ENCODE data around the gene NMT1. TPM values are rescaled to one million over a fixed set of nuclear protein-coding genes. Genes with fewer than 3 reads are reported as not detected.

NMT1 gene
- total RNA-seq, 1 experiment from 2014 or later: 173 TPM

GRCh38 chr17:45128331-45128730, 67.2 kb downstream of the NMT1 start:
- H3K27me3 ChIP-seq (replicated peaks; ENCODE audit: control insufficient read depth, insufficient read depth, low read length): no peaks in the 10 kb centered on the region
- no peaks in the 10 kb centered on the region; the same call in 1 of the 2 replicates for H3K36me3 ChIP-seq (ENCODE audit: control insufficient read depth, insufficient read depth, low read length)
- DNase-seq: no peak
- Mint-ChIP-seq H3K4me1 (ENCODE audit: low read depth, unreplicated experiment) (peaks cover 37% of the 10 kb centered on the region), H3K4me3 (ENCODE audit: unreplicated experiment) (peak overlapping the region; percentile 23), H3K9me3 (ENCODE audit: unreplicated experiment) (no peaks in the 10 kb centered on the region), H3K36me3 (ENCODE audit: insufficient read depth, unreplicated experiment) (peaks cover 48% of the 10 kb centered on the region), H3K27me3 (ENCODE audit: insufficient read depth, unreplicated experiment) (no peaks in the 10 kb centered on the region), H3K27ac (ENCODE audit: unreplicated experiment) (peak overlapping the region; percentile 97)
- BruUV-seq (replicated peaks): no TSS peak
- intact Hi-C loops (cut with micrococcal nuclease; ENCODE audit: unreplicated experiment): no loop called here
- no peak for TF ChIP-seq CTCF (IDR thresholded peaks at IDR 0.05; ENCODE audit: insufficient read depth in 1 of 2, low read depth in 1 of 2, low read length in 1 of 2, severe bottlenecking in 1 of 2, unreplicated experiment in 1 of 2)
- CTCF ChIA-PET: interaction anchor here (0.5 to 1.7 kb wide), 2 partner anchors 67 to 361 kb away, joined by 3 to 4 read pairs; partner anchors contain the start of gene NMT1
- H3K9me3 ChIP-seq: no peaks in the 10 kb centered on the region
- POLR2A ChIA-PET: interaction anchor here (1.4 kb wide), 1 partner anchor 20 kb away, joined by 3 read pairs; the partner anchor contains the start of gene HEXIM1
- no peak overlapping the region for H3K4me3 ChIP-seq (ENCODE audit: low read depth, low read length)
- H3K4me1 ChIP-seq: peaks cover 63% of the 10 kb centered on the region

- H3K4me3 ChIP-seq (ENCODE audit: low read depth, low read length): no peak overlapping the region
- DNase-seq: no peak
- no peaks in the 10 kb centered on the region for H3K27me3 ChIP-seq (replicated peaks; ENCODE audit: control insufficient read depth, insufficient read depth, low read length)
- H3K27me3 Mint-ChIP-seq (ENCODE audit: insufficient read depth, unreplicated experiment): no peaks in the 10 kb centered on the region
- TF ChIP-seq CTCF (IDR thresholded peaks at IDR 0.05; ENCODE audit: insufficient read depth in 1 of 2, low read depth in 1 of 2, low read length in 1 of 2, severe bottlenecking in 1 of 2, unreplicated experiment in 1 of 2): no peak
- H3K27ac Mint-ChIP-seq (ENCODE audit: unreplicated experiment): peak overlapping the region; percentile 58
- ChIA-PET CTCF (interaction anchor here (0.5 to 1.7 kb wide), 6 partner anchors 18 to 1240 kb away, joined by 3 to 4 read pairs (median 3); partner anchors contain the start of genes HEXIM2 and NMT1), POLR2A (interaction anchor here (1.9 kb wide), 1 partner anchor 19 kb away, joined by 6 read pairs; the partner anchor contains the start of gene HEXIM1)
- H3K9me3 ChIP-seq: no peaks in the 10 kb centered on the region
- H3K4me1 ChIP-seq: peaks cover 57% of the 10 kb centered on the region
- H3K4me1 Mint-ChIP-seq (ENCODE audit: low read depth, unreplicated experiment): peaks cover 36% of the 10 kb centered on the region
- H3K4me3 Mint-ChIP-seq (ENCODE audit: unreplicated experiment): peak overlapping the region; percentile 5
- H3K9me3 Mint-ChIP-seq (ENCODE audit: unreplicated experiment): no peaks in the 10 kb centered on the region
- intact Hi-C loops (cut with micrococcal nuclease; ENCODE audit: unreplicated experiment): no loop called here
- H3K36me3 Mint-ChIP-seq (ENCODE audit: insufficient read depth, unreplicated experiment): peaks cover 48% of the 10 kb centered on the region
- no TSS peak for BruUV-seq (replicated peaks)
- H3K36me3 ChIP-seq (ENCODE audit: control insufficient read depth, insufficient read depth, low read length): no peaks in the 10 kb centered on the region; the same call in 1 of the 2 replicates
Observed at GRCh38 chr17:45128989-45129388, 67.9 kb downstream of the NMT1 start.

GRCh38 chr17:45129426-45129939, 68.4 kb downstream of the NMT1 start:
- ChIA-PET POLR2A (interaction anchor here (0.6 to 1.9 kb wide), 3 partner anchors 19 to 68 kb away, joined by 3 to 6 read pairs (median 4); partner anchors contain the start of gene HEXIM1), CTCF (interaction anchor here (0.6 to 2.3 kb wide), 6 partner anchors 18 to 1240 kb away, joined by 3 to 8 read pairs (median 4); partner anchors contain the start of genes HEXIM1, HEXIM2 and NMT1)
- Histone ChIP-seq H3K36me3 (ENCODE audit: control insufficient read depth, insufficient read depth, low read length) (no peaks in the 10 kb centered on the region; the same call in 1 of the 2 replicates), H3K4me3 (ENCODE audit: low read depth, low read length) (no peak overlapping the region), H3K27me3 (replicated peaks; ENCODE audit: control insufficient read depth, insufficient read depth, low read length) (no peaks in the 10 kb centered on the region), H3K4me1 (peaks cover 52% of the 10 kb centered on the region), H3K9me3 (no peaks in the 10 kb centered on the region)
- Mint-ChIP-seq H3K9me3 (ENCODE audit: unreplicated experiment) (no peaks in the 10 kb centered on the region), H3K4me1 (ENCODE audit: low read depth, unreplicated experiment) (peaks cover 36% of the 10 kb centered on the region), H3K27ac (ENCODE audit: unreplicated experiment) (peak overlapping the region; percentile 58), H3K27me3 (ENCODE audit: insufficient read depth, unreplicated experiment) (no peaks in the 10 kb centered on the region), H3K36me3 (ENCODE audit: insufficient read depth, unreplicated experiment) (peaks cover 48% of the 10 kb centered on the region), H3K4me3 (ENCODE audit: unreplicated experiment) (peak overlapping the region; percentile 5)
- intact Hi-C loops (cut with micrococcal nuclease; ENCODE audit: unreplicated experiment): no loop called here
- no peak for TF ChIP-seq CTCF (IDR thresholded peaks at IDR 0.05; ENCODE audit: insufficient read depth in 1 of 2, low read depth in 1 of 2, low read length in 1 of 2, severe bottlenecking in 1 of 2, unreplicated experiment in 1 of 2)
- no TSS peak for BruUV-seq (replicated peaks)
- peak; percentile 81 to 86 for DNase-seq

All from Caco-2 (cell line).